Measurements from ENCODE around the gene FOXA3.

DNA sequence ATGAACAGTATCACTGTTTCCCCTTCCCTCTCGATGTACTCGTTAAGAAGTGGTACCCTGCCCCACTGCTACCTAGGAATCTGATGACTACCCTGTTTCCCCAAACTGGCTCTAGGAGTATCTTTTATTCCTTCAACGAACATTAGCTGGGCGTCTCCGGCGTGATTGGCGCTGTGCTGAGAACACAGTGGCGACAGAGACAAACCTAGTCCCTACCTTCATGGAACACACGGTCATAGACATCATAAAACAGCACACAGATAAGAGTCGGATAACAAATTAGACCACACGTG is 1.9 kb upstream of the FOXA3 start:
- TF ChIP-seq POLR2A (IDR thresholded peaks at IDR 0.05), result no peak
- TF ChIP-seq, protein P1, sequence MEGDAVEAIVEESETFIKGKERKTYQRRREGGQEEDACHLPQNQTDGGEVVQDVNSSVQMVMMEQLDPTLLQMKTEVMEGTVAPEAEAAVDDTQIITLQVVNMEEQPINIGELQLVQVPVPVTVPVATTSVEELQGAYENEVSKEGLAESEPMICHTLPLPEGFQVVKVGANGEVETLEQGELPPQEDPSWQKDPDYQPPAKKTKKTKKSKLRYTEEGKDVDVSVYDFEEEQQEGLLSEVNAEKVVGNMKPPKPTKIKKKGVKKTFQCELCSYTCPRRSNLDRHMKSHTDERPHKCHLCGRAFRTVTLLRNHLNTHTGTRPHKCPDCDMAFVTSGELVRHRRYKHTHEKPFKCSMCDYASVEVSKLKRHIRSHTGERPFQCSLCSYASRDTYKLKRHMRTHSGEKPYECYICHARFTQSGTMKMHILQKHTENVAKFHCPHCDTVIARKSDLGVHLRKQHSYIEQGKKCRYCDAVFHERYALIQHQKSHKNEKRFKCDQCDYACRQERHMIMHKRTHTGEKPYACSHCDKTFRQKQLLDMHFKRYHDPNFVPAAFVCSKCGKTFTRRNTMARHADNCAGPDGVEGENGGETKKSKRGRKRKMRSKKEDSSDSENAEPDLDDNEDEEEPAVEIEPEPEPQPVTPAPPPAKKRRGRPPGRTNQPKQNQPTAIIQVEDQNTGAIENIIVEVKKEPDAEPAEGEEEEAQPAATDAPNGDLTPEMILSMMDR (IDR thresholded peaks at IDR 0.05), result no peak

Data from testis (tissue), 2 donors.